HG03432 (cell line): ENCODE results near the gene SORBS2.
"Not testable (repeated sequence)": the region's sequence is repeated elsewhere in the genome, so short reads cannot be mapped to it uniquely, and the experiment has no call there.

Source experiments
- ATAC-seq: cut with Tn5 transposase; IDR thresholded peaks from one replicate; pipeline ENCODE4 v1.9.1; 2021; ENCODE audit warnings: mild to moderate bottlenecking, moderate library complexity; ENCODE audit not compliant: unreplicated experiment

Gene SORBS2

DNA sequence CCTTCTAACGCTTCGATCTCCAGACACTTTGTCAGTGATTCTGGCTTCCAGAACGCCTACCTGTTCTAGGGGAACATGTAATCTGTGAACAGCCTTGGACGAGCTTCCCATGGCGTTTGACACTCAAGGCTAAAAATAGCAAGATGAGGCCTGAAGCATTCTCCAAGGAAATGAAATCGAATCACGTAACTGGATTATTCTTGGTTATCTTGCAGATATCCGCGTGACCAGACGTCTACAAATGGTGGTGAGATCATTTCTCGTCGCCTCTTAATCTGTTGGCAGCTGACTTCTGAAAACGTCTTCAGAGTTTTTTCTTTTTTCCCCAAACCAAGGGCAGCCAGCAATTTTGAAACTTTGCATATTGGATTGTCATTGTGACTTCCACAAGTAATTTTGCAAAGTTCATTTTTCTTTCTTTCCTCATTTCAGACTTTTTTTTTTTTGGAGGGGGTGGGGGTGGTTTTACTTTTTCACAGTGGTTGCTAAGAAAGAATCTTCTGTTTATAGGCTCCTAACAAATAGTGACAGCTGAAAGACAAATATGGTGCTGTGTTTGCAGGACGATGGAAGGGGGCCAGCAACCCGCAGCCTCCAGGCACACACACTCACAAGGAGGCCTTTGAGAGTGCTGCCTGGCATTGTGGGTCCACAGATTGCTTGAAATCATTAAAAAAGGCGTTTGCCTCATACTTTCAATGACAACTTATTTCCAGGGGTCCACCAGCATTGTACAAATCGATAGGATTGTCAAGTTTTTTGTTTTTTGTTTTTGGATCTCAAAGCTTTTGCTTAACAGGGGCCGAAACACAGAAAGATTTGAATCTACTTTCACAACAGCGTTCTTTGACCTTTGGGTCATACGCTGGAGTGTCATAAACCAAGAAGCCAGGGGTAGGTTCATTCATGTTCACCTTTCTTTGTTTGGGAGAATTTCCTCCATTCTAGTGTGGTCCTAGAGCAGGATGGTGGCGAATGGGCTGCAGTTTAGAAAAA lies 244.3 kb downstream of the SORBS2 start:
- no peak for ATAC-seq

GRCh38 chr4:185566972-185567371 lies 245.0 kb downstream of the SORBS2 start:
- ATAC-seq, result no peak

- ATAC-seq, result no peak
Observed at GRCh38 chr4:185566425-185566824, 245.6 kb downstream of the SORBS2 start.

DNA sequence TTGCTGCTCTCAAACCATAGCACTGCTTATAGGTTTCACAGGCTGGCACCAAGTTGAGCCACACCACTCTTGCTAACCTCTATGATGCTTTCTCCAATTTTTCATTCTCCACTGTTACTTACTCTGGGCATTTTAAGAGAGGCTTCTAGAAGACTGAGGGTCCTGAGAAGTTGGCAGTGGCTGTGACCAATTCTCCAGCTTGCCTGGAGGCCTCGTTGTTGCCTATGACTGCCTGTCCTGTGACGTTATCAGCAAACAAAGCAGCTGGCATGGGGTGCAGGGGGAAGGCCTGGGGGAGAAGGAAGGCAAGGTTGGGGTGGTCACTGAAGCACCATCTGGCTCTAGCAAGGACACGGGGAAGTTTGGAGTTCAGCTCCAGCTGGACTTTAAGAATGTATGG lies 246.3 kb downstream of the SORBS2 start:
- no peak for ATAC-seq

DNA sequence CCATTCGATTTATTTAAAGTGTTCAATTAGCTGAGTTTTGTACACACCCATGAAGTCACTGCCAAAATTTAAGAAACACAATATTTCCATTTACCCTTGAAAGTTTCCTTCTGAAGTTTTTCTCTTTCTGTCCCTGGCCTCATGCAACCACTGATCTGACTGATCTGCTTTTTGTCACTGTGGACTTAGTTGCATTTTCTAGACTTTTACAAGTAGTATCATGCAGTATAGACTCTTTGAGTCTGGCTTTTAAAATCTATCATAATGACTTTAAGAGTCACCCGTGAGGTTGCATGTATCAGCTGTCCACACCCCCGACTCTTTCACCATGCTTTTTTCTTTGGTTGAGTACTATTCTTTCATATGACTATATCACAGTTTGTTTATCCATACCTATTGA lies 247.6 kb downstream of the SORBS2 start:
- ATAC-seq, result no peak

DNA sequence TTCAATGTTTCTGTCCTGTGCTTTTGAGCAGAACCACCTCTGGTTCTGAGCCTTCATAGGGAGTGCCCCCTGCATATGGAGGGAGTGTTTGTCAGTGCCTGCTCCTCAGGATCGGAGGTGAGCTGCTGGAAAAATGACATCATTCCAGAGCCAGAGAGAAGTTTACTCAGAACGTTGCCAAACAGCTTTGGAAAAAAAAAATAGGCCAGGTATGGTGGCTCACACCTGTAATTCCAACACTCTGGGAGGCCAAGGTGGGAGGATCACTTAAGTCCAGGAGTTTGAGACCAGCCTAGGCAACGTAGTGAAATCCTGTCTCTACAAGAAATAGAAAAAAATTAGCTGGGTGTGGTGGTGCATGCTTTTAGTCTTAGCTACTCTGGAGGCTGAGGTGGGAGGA lies 249.5 kb downstream of the SORBS2 start:
- no peak for ATAC-seq

DNA sequence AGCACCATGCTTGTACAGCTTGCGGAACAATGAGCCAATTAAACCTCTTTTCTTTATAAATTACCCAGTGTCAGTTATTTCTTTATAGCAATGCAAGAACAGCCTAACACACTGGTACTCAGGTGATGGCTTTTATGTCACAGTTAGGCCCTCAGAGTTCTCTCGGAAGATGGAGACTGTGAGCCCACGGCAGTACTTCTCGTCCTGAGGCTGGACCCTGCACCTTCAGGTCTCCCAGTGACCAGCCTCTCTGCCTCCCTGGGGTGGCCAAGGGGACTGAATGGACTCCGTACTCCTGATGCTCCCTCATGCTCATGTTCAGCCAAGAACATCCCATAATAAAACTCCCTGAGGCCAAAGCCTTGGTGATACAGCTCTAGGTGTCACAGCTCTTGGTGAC lies 251.7 kb downstream of the SORBS2 start:
- ATAC-seq, result no peak

DNA sequence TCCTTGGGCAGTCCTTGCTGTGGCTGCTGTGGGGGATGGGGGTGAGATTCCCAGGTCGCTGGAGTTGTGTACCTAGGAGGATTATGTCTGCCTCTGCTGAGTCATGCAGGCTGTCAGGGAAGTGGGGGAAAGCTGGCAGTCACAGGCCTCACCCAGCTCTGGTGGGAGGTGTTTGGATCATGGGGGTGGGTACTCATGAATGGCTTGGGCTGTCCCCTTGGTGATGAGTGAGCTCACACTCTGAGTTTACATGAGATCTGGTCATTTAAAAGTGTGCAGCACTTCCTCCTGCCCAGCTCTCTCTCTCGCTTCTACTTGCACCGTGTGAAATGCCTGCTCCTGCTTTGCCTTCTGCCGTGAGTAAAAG lies 252.1 kb downstream of the SORBS2 start:
- no peak for ATAC-seq

- ATAC-seq, result not testable (repeated sequence)
Observed at GRCh38 chr4:185559251-185559914, 252.6 kb downstream of the SORBS2 start.

GRCh38 chr4:185554365-185555126 lies 257.4 kb downstream of the SORBS2 start:
- no peak for ATAC-seq

DNA sequence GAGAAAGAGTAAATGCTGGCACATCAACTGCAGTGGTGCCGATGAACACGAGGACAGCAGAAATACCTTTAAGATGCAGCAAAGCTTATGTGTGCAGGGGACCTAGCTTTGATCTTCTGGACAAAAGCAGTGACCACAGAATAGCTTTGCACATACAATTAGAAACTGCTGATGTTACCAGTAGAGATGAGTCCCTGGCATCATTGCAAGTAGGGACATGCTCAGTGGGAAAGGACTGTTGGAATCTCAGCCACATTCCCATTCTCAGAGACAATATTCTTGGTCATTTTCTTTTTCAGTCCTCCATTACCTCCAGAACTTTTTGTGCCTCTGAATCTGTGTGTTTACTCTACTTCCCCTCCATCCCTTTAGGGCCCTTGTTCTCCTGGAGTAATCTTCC lies 259.7 kb downstream of the SORBS2 start:
- ATAC-seq, result no peak

DNA sequence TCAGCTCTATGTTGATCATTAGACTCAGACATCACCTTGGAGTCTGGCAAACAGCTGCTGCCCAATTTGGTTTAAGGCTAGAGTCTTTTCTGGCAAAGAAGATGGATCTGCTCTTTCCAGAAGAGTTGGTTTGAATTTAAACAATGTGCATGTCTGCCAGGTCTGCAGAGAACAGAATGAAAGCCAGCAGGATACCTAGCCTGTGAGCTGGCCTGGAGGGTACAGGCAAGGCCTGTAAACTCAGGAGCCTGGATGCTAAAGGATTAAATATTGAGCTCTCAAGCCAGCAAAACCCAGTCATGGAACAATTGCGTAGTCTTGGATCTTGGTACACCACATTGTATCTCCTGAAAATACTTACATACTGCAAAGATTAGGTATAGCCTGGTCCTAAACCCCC lies 261.1 kb downstream of the SORBS2 start:
- ATAC-seq, result no peak

DNA sequence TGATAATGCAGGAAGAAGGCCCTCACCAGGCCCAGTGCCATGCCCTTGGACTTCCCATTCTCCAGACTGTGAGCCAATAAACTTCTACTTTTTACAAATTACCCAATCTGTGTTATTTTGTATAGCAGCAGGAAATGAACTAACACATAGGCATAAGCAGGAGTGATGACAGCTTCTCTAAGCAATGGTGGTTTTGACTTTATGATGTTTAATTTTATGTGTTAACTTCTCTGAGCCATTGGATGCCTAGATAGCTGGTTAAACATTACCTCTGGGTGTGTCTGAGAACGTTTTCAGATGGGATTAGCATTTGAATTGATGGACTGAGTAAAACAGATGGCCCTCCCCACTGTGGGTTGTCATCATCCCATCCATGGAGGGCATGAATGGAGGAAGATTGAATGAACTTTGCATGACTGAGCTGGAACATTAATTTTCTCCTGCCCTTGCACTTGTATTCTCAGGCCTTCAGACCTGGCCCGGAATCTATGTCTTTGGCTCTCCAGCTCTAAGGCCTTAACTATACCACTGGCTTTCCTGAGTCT lies 262.8 kb downstream of the SORBS2 start:
- no peak for ATAC-seq

GRCh38 chr4:185548587-185548986 lies 263.4 kb downstream of the SORBS2 start:
- no peak for ATAC-seq

DNA sequence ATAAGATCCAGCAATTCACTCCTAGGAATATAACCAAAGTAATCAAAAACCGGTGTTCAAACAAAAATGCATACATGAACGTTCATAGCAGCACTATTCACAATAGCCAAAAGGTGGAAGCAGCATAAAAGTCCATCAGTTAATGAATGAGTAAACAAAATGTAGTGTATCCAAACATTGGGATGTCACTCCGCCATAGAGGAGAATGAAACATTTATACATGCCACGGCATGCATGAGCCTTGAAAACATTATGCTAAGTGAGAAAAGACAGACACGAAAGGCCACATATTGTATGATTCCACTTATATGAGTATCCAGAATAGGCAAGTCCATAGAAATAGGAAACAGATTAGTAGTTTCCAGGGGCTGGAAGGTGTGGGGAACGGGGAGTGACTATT lies 265.7 kb downstream of the SORBS2 start:
- no peak for ATAC-seq

DNA sequence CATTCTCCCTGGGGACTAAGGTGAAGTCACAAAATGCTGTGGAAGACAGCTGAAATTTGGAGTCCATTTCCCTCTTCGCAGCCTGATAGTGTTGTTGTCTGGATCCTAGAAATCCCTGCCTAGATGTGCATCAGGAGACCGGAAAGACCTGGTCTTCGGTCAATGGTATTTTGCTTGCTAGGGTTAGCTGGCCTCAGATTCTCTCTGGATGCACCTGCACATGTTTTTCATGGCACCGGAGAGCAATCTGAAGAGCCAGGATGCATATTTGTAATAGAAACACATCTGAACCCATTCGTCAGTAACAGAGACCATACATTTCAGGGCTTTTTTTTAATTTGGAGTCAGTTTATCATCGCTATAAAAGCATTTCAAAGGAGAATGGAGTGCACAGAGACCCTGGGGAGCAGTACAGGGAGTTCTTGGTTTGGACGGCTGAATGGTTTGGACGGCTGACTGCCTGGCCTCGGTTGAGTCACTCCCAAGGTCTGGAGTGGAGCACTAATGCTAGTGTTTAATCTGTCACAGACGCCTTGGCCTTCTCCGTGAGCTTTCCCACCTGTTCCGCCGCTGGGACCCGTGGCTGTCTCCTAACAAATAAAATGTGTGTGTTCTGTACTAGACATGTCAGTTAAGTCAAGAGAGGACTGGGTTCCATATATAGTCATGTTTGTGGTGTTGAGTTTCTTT lies 269.2 kb downstream of the SORBS2 start:
- ATAC-seq, result no peak

DNA sequence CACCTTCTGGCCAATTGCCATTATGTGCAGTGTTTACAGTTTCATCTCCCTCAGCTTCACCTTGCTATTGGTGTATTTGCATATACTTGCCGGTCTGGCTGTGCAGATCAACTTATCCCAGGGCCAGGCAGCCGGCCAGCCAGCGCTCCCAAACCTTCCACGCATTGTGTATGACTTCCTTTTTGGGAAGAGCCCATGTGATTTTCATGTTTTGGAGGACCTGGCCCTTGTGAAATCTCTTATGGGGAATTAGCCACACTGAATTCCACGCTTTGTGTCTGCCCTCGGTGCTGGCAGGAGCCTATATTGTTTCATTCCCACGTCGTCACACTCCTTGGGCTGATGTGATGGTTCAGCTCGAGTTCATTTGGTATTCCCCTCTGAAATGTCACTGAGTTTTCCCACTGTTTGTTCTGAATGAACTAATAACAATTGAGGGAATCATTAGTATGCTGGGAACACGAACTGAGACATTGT lies 270.7 kb downstream of the SORBS2 start:
- ATAC-seq, result no peak

GRCh38 chr4:185540487-185541120 lies 271.4 kb downstream of the SORBS2 start:
- ATAC-seq, result no peak

- ATAC-seq, result no peak
Observed at GRCh38 chr4:185540040-185540439, 272.0 kb downstream of the SORBS2 start.

- no peak for ATAC-seq
Observed at GRCh38 chr4:185538806-185539205, 273.2 kb downstream of the SORBS2 start.
